PFSK-1 (cell line): Measurements from ENCODE around the gene BAIAP3.

Experiments
- FOXP2 ChIP-seq: optimal IDR thresholded peaks from 2 replicates; pipeline ENCODE3; 2011; ENCODE audit warnings: borderline replicate concordance, control low read depth, inconsistent platforms; ENCODE audit not compliant: insufficient read depth; ENCODE audit errors: extremely low read length, extremely low read depth
- POLR2AphosphoS5 ChIP-seq: IDR thresholded peaks from 2 replicates; pipeline ENCODE4 v1.6.1; 2012; ENCODE audit warnings: low read depth, mild to moderate bottlenecking, control low read depth, low read length, moderate library complexity
- SIN3A ChIP-seq: IDR thresholded peaks from 2 replicates; pipeline ENCODE4 v1.6.1; 2012; ENCODE audit warnings: mild to moderate bottlenecking, low read length, moderate library complexity, borderline replicate concordance; ENCODE audit not compliant: insufficient read depth
- TAF1 ChIP-seq: IDR thresholded peaks from 2 replicates; pipeline ENCODE4 v1.6.1; 2012; ENCODE audit warnings: low read length, control low read depth, borderline replicate concordance; ENCODE audit not compliant: insufficient read depth
- TF ChIP-seq, protein P1 (sequence below), 2 experiments: IDR thresholded peaks; 2 replicates each; pipeline versions ENCODE4 v1.6.1 to v1.8.0; 2011 to 2012; ENCODE audit warnings: low read depth in 2 of 2, low read length in 2 of 2, control low read depth in 1 of 2, inconsistent platforms in 1 of 2, mild to moderate bottlenecking in 1 of 2, moderate library complexity in 1 of 2; ENCODE audit not compliant: insufficient read depth in 1 of 2

Gene BAIAP3

DNA sequence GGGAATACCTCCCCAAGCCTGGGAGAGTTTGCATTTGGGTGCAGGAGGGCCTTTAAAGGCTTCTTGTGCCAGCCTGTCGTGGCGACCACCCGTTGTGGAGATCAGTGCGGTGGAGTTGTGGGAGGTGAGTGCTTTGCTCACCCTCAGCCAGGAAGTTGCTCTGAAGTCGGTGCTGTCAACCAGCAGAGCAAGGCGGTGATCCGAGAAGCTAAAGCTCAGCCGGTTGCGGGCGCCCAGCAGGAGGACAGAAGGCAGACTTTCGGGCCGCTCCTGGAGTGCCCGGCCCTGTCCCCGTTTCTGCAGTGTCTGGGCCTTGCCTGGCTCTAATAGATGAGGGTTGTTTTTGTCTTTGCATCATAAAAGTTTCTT lies 22.6 kb upstream of the BAIAP3 start:
- TF ChIP-seq, protein P1, sequence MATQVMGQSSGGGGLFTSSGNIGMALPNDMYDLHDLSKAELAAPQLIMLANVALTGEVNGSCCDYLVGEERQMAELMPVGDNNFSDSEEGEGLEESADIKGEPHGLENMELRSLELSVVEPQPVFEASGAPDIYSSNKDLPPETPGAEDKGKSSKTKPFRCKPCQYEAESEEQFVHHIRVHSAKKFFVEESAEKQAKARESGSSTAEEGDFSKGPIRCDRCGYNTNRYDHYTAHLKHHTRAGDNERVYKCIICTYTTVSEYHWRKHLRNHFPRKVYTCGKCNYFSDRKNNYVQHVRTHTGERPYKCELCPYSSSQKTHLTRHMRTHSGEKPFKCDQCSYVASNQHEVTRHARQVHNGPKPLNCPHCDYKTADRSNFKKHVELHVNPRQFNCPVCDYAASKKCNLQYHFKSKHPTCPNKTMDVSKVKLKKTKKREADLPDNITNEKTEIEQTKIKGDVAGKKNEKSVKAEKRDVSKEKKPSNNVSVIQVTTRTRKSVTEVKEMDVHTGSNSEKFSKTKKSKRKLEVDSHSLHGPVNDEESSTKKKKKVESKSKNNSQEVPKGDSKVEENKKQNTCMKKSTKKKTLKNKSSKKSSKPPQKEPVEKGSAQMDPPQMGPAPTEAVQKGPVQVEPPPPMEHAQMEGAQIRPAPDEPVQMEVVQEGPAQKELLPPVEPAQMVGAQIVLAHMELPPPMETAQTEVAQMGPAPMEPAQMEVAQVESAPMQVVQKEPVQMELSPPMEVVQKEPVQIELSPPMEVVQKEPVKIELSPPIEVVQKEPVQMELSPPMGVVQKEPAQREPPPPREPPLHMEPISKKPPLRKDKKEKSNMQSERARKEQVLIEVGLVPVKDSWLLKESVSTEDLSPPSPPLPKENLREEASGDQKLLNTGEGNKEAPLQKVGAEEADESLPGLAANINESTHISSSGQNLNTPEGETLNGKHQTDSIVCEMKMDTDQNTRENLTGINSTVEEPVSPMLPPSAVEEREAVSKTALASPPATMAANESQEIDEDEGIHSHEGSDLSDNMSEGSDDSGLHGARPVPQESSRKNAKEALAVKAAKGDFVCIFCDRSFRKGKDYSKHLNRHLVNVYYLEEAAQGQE (IDR thresholded peaks at IDR 0.05; ENCODE audit: insufficient read depth in 1 of 2, low read depth in 2 of 2, low read length in 2 of 2): no peak
- TF ChIP-seq POLR2AphosphoS5 (0 out of 2 replicates have a peak, but pooled peaks have one; percentile 38), SIN3A (no peak; the same call in 1 of the 2 replicates), TAF1 (no peak), FOXP2 (no peak)

DNA sequence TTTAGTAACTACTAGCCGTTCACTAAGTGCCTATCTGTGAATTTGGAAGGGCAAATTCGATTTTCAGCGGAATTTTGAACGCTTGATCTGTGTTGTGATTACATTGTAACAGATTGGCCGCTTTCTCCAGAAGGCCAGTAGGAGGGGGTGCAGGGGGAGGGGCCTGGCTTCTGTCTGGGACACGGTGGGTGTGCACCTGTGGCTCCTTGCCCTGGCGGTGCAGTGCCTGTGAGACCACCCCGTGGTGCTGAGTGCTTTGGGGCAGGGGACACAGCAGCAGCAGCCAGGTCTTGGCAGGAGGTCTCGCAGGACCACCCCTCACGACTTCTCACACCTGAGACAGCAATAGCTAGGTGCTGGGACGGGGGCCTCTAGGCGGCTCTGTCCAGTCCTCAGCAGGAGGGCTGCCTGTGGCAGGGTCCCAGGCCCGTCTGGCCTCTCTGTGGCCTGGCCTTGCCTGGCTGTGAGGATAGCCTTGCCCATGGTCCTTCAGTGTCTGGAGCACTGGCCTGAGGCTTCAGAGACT lies 22.2 kb upstream of the BAIAP3 start:
- TF ChIP-seq FOXP2: no peak
- no peak for TF ChIP-seq SIN3A
- TF ChIP-seq, protein P1 (IDR thresholded peaks at IDR 0.05; ENCODE audit: insufficient read depth in 1 of 2, low read depth in 2 of 2, low read length in 2 of 2): no peak
- TF ChIP-seq POLR2AphosphoS5: no peak
- no peak for TF ChIP-seq TAF1

DNA sequence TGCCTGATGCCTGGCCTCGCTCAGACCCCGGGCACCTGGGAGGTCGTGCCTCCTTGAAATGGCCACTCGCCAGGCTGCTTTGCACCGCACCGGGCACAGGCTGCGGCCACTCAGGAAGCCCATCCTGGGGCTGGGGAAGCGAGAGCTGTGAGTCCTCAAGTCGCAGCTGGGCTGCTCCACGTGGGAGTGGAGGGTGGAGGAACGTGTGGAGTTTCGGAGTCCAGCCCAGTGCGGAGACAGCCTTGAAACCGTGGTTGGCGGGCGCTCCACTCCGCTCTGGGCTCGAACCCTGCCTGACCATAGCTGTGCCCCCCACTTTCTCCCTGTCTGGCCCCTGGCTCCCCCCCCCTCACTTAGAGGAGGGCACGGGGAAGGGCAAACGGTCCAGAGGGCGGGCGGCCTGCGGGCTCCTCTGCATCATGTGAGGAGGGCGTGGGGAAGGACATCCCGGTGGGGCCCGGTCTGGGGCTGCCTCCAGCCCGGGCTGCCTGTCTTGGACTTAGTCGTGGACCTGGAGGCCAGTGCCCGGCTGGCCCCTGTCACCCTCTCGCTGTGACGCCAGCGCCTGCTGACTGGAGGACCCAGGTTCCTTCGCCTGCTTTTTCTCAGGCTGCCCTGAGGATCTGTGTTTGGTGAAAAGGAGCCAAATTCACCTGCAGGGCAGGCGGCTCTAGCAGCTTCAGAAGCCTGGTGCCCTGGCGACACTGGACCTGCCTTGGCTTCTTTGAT lies 21.5 kb upstream of the BAIAP3 start:
- no peak for TF ChIP-seq TAF1
- TF ChIP-seq POLR2AphosphoS5: no peak
- TF ChIP-seq, protein P1 (IDR thresholded peaks at IDR 0.05; ENCODE audit: insufficient read depth in 1 of 2, low read depth in 2 of 2, low read length in 2 of 2): no peak
- no peak for TF ChIP-seq SIN3A
- no peak for TF ChIP-seq FOXP2

DNA sequence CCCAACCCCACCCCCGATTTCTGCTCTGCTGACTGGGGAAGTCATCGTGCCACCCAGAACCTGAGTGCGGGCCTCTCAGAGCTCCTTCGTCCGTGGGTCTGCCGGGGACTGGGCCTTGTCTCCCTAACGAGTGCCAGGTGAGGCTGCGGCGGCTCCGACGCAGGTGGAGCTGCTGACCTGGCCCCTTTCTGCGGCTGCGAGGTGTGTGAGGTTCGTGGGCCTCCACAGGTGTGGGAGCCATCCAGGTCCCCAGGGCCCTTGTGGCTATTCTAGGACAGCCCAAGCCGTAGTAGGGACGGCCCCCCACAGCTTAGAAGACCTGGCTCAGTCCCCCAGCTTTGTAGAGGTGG lies 21.0 kb upstream of the BAIAP3 start:
- TF ChIP-seq SIN3A (no peak), POLR2AphosphoS5 (no peak), FOXP2 (no peak)

DNA sequence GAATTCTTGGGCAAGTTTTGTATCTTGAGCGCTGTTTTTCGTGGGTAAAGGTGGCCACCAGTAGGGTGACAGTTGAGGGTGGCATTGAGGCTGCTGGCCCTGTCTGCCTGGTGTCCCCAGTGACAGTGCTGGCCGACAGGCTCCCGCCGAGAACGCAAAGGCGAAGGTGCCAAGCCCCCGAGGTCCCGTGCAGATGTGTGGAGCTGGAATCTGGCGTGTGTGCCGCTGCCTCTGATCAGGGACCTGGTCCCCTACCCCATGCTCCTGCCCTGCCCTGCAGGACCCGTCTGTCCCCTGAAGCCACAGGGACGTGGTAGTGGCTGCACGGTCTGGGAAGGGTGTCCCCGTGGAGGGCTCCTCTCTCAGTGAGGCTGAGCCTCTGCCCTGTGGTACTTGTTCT lies 20.5 kb upstream of the BAIAP3 start:
- TF ChIP-seq POLR2AphosphoS5 (no peak), TAF1 (no peak), SIN3A (no peak), FOXP2 (no peak)
- TF ChIP-seq, protein P1 (IDR thresholded peaks at IDR 0.05; ENCODE audit: insufficient read depth in 1 of 2, low read depth in 2 of 2, low read length in 2 of 2): no peak
